IMR-90 (cell line): ENCODE data around the gene MTMR2. TPM values are rescaled to one million over a fixed set of nuclear protein-coding genes. Genes with fewer than 3 reads are reported as not detected.

ENCODE experiments used
- ATAC-seq: fragments of 200-7000 bp; cut with Tn5 transposase; 2 replicates; pipeline ENCODE4 v1.9.1; 2020; ENCODE audit warnings: low read depth, mild to moderate bottlenecking, moderate library complexity
- BruUV-seq: library from RNA; stranded (reverse); fragments of 400-500 nt; replicated peaks from 2 replicates; lab custom pipeline; 2021; lab: Mats Ljungman, UMichigan
- CTCF ChIA-PET: fragments of 300-600 bp; formaldehyde crosslinking; extraction: SDS; loops from one replicate; lab custom pipeline; 2021; ENCODE audit warnings: antibody characterized with exemption; lab: Yijun Ruan, JAX
- POLR2A ChIA-PET: fragments of 300-600 bp; sonication (Branson Sonifier 250); formaldehyde crosslinking; loops from one replicate; lab custom pipeline; 2022; ENCODE audit warnings: antibody characterized with exemption; ENCODE audit not compliant: unreplicated experiment; lab: Charles Lee
- DNase-seq: peaks from one replicate; pipeline ENCODE4 v3.0.0; 2013
- H2AFZ ChIP-seq: replicated peaks from 2 replicates; pipeline ENCODE3; 2013; ENCODE audit warnings: low read length, mild to moderate bottlenecking; ENCODE audit not compliant: poor library complexity
- H2AK5ac ChIP-seq: 2 replicates; pipeline ENCODE4 v1.6.1; 2013; ENCODE audit warnings: low read depth, low read length, inconsistent platforms
- H2AK9ac ChIP-seq: replicated peaks from 2 replicates; pipeline ENCODE3; 2013; ENCODE audit warnings: mild to moderate bottlenecking, low read depth, low read length, moderate library complexity; ENCODE audit not compliant: poor library complexity
- H2BK120ac ChIP-seq: 2 replicates; pipeline ENCODE4 v1.6.1; 2013; ENCODE audit warnings: low read depth, low read length, inconsistent platforms
- H2BK15ac ChIP-seq: 3 replicates; pipeline ENCODE4 v1.6.1; 2013; ENCODE audit warnings: low read depth, low read length, inconsistent platforms
- H2BK20ac ChIP-seq: 2 replicates; pipeline ENCODE4 v1.6.1; 2013; ENCODE audit warnings: low read depth, mild to moderate bottlenecking, inconsistent platforms, low read length, moderate library complexity
- H2BK5ac ChIP-seq: 2 replicates; pipeline ENCODE4 v1.6.1; 2013; ENCODE audit warnings: mild to moderate bottlenecking, low read depth, low read length, inconsistent platforms; ENCODE audit not compliant: poor library complexity, severe bottlenecking
- H3K14ac ChIP-seq: replicated peaks from 2 replicates; pipeline ENCODE4 v1.6.1; 2013; ENCODE audit warnings: low read depth, low read length, inconsistent platforms
- H3K18ac ChIP-seq: 2 replicates; pipeline ENCODE4 v1.6.1; 2013; ENCODE audit warnings: low read depth, low read length, control low read depth
- H3K23ac ChIP-seq: 2 replicates; pipeline ENCODE4 v1.6.1; 2013; ENCODE audit warnings: low read depth, low read length, inconsistent platforms
- H3K27ac ChIP-seq: 2 replicates; pipeline ENCODE4 v1.5.1; 2013; ENCODE audit warnings: mild to moderate bottlenecking, control low read depth, low read length; ENCODE audit not compliant: insufficient read depth
- H3K27me3 ChIP-seq: 2 replicates; pipeline ENCODE4 v1.6.1; 2013; ENCODE audit warnings: low read length; ENCODE audit not compliant: control insufficient read depth, insufficient read depth
- H3K36me3 ChIP-seq: 2 replicates; pipeline ENCODE4 v1.6.1; 2013; ENCODE audit warnings: low read length, mixed read lengths; ENCODE audit not compliant: control insufficient read depth, insufficient read depth
- H3K4ac ChIP-seq: 2 replicates; pipeline ENCODE4 v1.6.1; 2013; ENCODE audit warnings: low read depth, low read length, inconsistent platforms
- H3K4me1 ChIP-seq: 2 replicates; pipeline ENCODE4 v1.6.1; 2013; ENCODE audit warnings: low read length, mixed read lengths; ENCODE audit not compliant: control insufficient read depth, insufficient read depth
- H3K4me2 ChIP-seq: 2 replicates; pipeline ENCODE4 v1.6.1; 2013; ENCODE audit warnings: low read depth, mild to moderate bottlenecking, control low read depth, low read length, moderate library complexity
- H3K4me3 ChIP-seq: 2 replicates; pipeline ENCODE4 v1.5.1; 2013; ENCODE audit warnings: low read depth, mild to moderate bottlenecking, control low read depth, low read length, moderate library complexity; ENCODE audit not compliant: insufficient read depth
- H3K56ac ChIP-seq: 2 replicates; pipeline ENCODE4 v1.6.1; 2013; ENCODE audit warnings: low read length, inconsistent platforms; ENCODE audit not compliant: insufficient read depth; ENCODE audit errors: extremely low read depth
- H3K79me1 ChIP-seq, 2 experiments: 2 replicates each; pipeline ENCODE4 v1.6.1; 2013; ENCODE audit warnings: low read length in 2 of 2, inconsistent platforms in 1 of 2, low read depth in 1 of 2
- H3K9ac ChIP-seq: 2 replicates; pipeline ENCODE4 v1.6.1; 2013; ENCODE audit warnings: low read depth, low read length, control low read depth
- H3K9me1 ChIP-seq: 2 replicates; pipeline ENCODE4 v1.6.1; 2013; ENCODE audit warnings: low read length, inconsistent platforms; ENCODE audit not compliant: insufficient read depth
- H3K9me3 ChIP-seq: 2 replicates; pipeline ENCODE4 v1.6.1; 2013; ENCODE audit warnings: low read length; ENCODE audit not compliant: control insufficient read depth, insufficient read depth
- H4K20me1 ChIP-seq: 2 replicates; pipeline ENCODE4 v1.6.1; 2013; ENCODE audit warnings: low read length, inconsistent platforms; ENCODE audit not compliant: insufficient read depth
- H4K5ac ChIP-seq: 2 replicates; pipeline ENCODE4 v1.6.1; 2013; ENCODE audit warnings: mild to moderate bottlenecking, low read depth, low read length, control low read depth
- H4K8ac ChIP-seq, 2 experiments: 2 replicates each; pipeline ENCODE4 v1.6.1; 2013; ENCODE audit warnings: low read depth in 2 of 2, low read length in 2 of 2, control low read depth in 1 of 2, inconsistent platforms in 1 of 2
- H4K91ac ChIP-seq: 2 replicates; pipeline ENCODE4 v1.6.1; 2013; ENCODE audit warnings: low read depth, low read length, inconsistent platforms; ENCODE audit not compliant: insufficient read depth
- BHLHE40 ChIP-seq: fragments of 150-350 bp; IDR thresholded peaks from 2 replicates; pipeline ENCODE4 v1.6.1; 2016; ENCODE audit warnings: mild to moderate bottlenecking, low read depth, low read length
- CEBPB ChIP-seq: IDR thresholded peaks from 2 replicates; pipeline ENCODE4 v1.6.1; 2012; ENCODE audit warnings: low read depth, low read length, improper control_type of control experiment
- CHD1 ChIP-seq: IDR thresholded peaks from 2 replicates; pipeline ENCODE4 v1.6.1; 2012; ENCODE audit warnings: low read depth, low read length, improper control_type of control experiment
- CTCF ChIP-seq: conservative IDR thresholded peaks from 2 replicates; pipeline ENCODE4 v1.5.1; 2012; ENCODE audit warnings: mild to moderate bottlenecking, low read depth, low read length, improper control_type of control experiment
- ELK1 ChIP-seq: fragments of 150-350 bp; IDR thresholded peaks from 2 replicates; pipeline ENCODE4 v1.6.1; 2016; ENCODE audit warnings: low read depth, mild to moderate bottlenecking, low read length, moderate library complexity, borderline replicate concordance
- FOS ChIP-seq: fragments of 150-350 bp; IDR thresholded peaks from 2 replicates; pipeline ENCODE4 v1.6.1; 2016; ENCODE audit warnings: low read depth, low read length
- MAFK ChIP-seq: IDR thresholded peaks from 2 replicates; pipeline ENCODE4 v1.6.1; 2012; ENCODE audit warnings: low read depth, low read length, improper control_type of control experiment
- MAZ ChIP-seq: IDR thresholded peaks from 2 replicates; pipeline ENCODE4 v1.6.1; 2012; ENCODE audit warnings: low read depth, mild to moderate bottlenecking, low read length, improper control_type of control experiment, moderate library complexity, borderline replicate concordance
- MXI1 ChIP-seq: IDR thresholded peaks from 2 replicates; pipeline ENCODE4 v1.6.1; 2012; ENCODE audit warnings: low read depth, mild to moderate bottlenecking, low read length, moderate library complexity, borderline replicate concordance
- NFE2L2 ChIP-seq: fragments of 150-350 bp; IDR thresholded peaks from 2 replicates; pipeline ENCODE4 v1.6.1; 2016; ENCODE audit warnings: low read depth, mild to moderate bottlenecking, low read length
- POLR2A ChIP-seq: IDR thresholded peaks from 2 replicates; pipeline ENCODE4 v1.6.1; 2012; ENCODE audit warnings: mild to moderate bottlenecking, low read depth, low read length
- RAD21 ChIP-seq: IDR thresholded peaks from 2 replicates; pipeline ENCODE4 v1.6.1; 2012; ENCODE audit warnings: low read length, improper control_type of control experiment
- RCOR1 ChIP-seq: IDR thresholded peaks from 2 replicates; pipeline ENCODE4 v1.6.1; 2012; ENCODE audit warnings: mild to moderate bottlenecking, low read length, improper control_type of control experiment; ENCODE audit not compliant: insufficient replicate concordance
- RFX5 ChIP-seq: IDR thresholded peaks from 2 replicates; pipeline ENCODE4 v1.8.0; 2012; ENCODE audit warnings: low read depth, mild to moderate bottlenecking, low read length, moderate library complexity
- SMC3 ChIP-seq: fragments of 150-350 bp; IDR thresholded peaks from 2 replicates; pipeline ENCODE4 v1.6.1; 2016; ENCODE audit warnings: low read depth, mild to moderate bottlenecking, antibody characterized with exemption, low read length, moderate library complexity
- USF2 ChIP-seq: fragments of 150-350 bp; IDR thresholded peaks from 2 replicates; pipeline ENCODE4 v1.6.1; 2017; ENCODE audit warnings: mild to moderate bottlenecking, antibody characterized with exemption, low read length, low read depth
- WGBS, 2 experiments: methylation state at CpG; one replicate each; pipeline versions ENCODE4 v1.1.5 to v1.1.7; 2013; ENCODE audit warnings: missing lambda C conversion rate in 2 of 2; ENCODE audit not compliant: insufficient read length in 1 of 2; ENCODE audit errors: extremely low coverage in 2 of 2; 5-methylcytosine and 5-hydroxymethylcytosine counted together
- dilution Hi-C: fragments of 300-500 bp; cut with HindIII; formaldehyde crosslinking; loops from one replicate; pipeline ENCODE4 v1.14.3; 2018; ENCODE audit warnings: low sequenced_read_pairs; ENCODE audit not compliant: unreplicated experiment
- in situ Hi-C: fragments of 300-500 bp; cut with MboI; formaldehyde crosslinking; loops from 3 replicates; pipeline ENCODE4 v1.14.3; 2019; ENCODE audit warnings: low sequenced_read_pairs, inconsistent platforms, mixed read lengths
- intact Hi-C: fragments of 100-400 bp; cut with micrococcal nuclease; formaldehyde crosslinking; loops from 2 replicates; pipeline ENCODE4 v1.10.0; 2022
- polyA plus RNA-seq, 3 experiments: library from polyadenylated mRNA; depleted of rRNA; stranded (reverse); fragments of >200 nt; gene quantifications; 2 replicates each; pipeline ENCODE4 v1.2.3, GENCODE V29; 2012; ENCODE audit warnings: low replicate concordance in 1 of 3
- total RNA-seq: library from RNA; depleted of rRNA; stranded (reverse); fragments of >200 nt; gene quantifications from 2 replicates; pipeline ENCODE4 v1.2.3, GENCODE V29; 2012

MTMR2 gene
- total and polyA plus RNA-seq, 2 of the 4 experiments (the other 2 are of a cell fraction): 16.6 to 30.6 TPM

GRCh38 chr11:95961758-95962157, 37.9 kb upstream of the MTMR2 start:
- Histone ChIP-seq H3K9ac (no peak overlapping the region), H3K27me3 (no peaks in the 10 kb centered on the region), H3K14ac (no peak overlapping the region), H4K91ac (no peak overlapping the region), H4K5ac (no peak overlapping the region), H2AFZ (no peak overlapping the region), H2BK20ac (no peak overlapping the region), H2AK5ac (no peak overlapping the region), H3K56ac (no peak overlapping the region), H3K4me1 (no peaks in the 10 kb centered on the region), H2BK5ac (no peak overlapping the region), H4K8ac (no peak overlapping the region), H3K23ac (no peak overlapping the region), H3K18ac (no peak overlapping the region), H3K4ac (no peak overlapping the region), H2BK15ac (no peak overlapping the region), H4K20me1 (no peaks in the 10 kb centered on the region), H3K27ac (no peak overlapping the region), H2AK9ac (no peak overlapping the region), H2BK120ac (no peak overlapping the region), H3K36me3 (no peaks in the 10 kb centered on the region), H3K4me3 (no peak overlapping the region), H3K79me1 (no peaks in the 10 kb centered on the region), H3K9me3 (no peaks in the 10 kb centered on the region), H3K4me2 (no peak overlapping the region), H3K9me1 (no peaks in the 10 kb centered on the region)
- POLR2A ChIA-PET: no interaction called here
- TF ChIP-seq RAD21: no peak
- no peak for TF ChIP-seq MXI1
- no peak for TF ChIP-seq NFE2L2
- TF ChIP-seq RFX5: no peak
- no peak for TF ChIP-seq MAZ
- TF ChIP-seq ELK1: no peak
- TF ChIP-seq CEBPB: no peak
- no peak for TF ChIP-seq BHLHE40
- no peak for TF ChIP-seq CTCF
- no peak for TF ChIP-seq MAFK
- no peak for TF ChIP-seq SMC3
- TF ChIP-seq POLR2A: no peak
- TF ChIP-seq FOS: no peak
- no peak for TF ChIP-seq RCOR1
- no peak for TF ChIP-seq CHD1
- no peak for TF ChIP-seq USF2
- WGBS, 2 experiments: no CpG with 5 or more reads among the region's 1 CpG
- in situ Hi-C loops (no loop called here), dilution Hi-C loops (no loop called here), intact Hi-C loops (no loop called here)
- no peak for ATAC-seq
- no peak for DNase-seq
- CTCF ChIA-PET: no interaction called here
- BruUV-seq: no TSS peak
